HepG2 (cell line): ENCODE results near the gene UBE2H. TPM values are rescaled to one million over a fixed set of nuclear protein-coding genes. Genes with fewer than 3 reads are reported as not detected.

Experiments used
- AGO2 ChIP-seq: fragments of 200-400 bp; formaldehyde crosslinking; optimal IDR thresholded peaks from 2 replicates; pipeline ENCODE3; 2017; ENCODE audit warnings: mild to moderate bottlenecking, low read depth, low read length, moderate library complexity
- ASH2L ChIP-seq: fragments of 300-600, 200-600 bp; sonication (generic); IDR thresholded peaks from 2 replicates; pipeline ENCODE4 v1.7.0; 2017; ENCODE audit warnings: low read depth, mild to moderate bottlenecking, moderate library complexity, mixed read lengths, low read length; ENCODE audit not compliant: insufficient read length
- ATAD3A ChIP-seq: sonication (generic); formaldehyde crosslinking; IDR thresholded peaks from 2 replicates; pipeline ENCODE4 v1.4.0; 2020; ENCODE audit warnings: missing genetic modification reagents
- CHCHD3 ChIP-seq: sonication (generic); formaldehyde crosslinking; IDR thresholded peaks from 2 replicates; pipeline ENCODE4 v1.8.0; 2022; ENCODE audit warnings: mild to moderate bottlenecking, missing genetic modification reagents, moderate library complexity
- DMAP1 ChIP-seq: IDR thresholded peaks from 2 replicates; pipeline ENCODE4 v1.6.1; 2016
- FOSL1 ChIP-seq: sonication (generic); formaldehyde crosslinking; IDR thresholded peaks from 2 replicates; pipeline ENCODE4 v1.9.0; 2021; ENCODE audit warnings: missing genetic modification reagents, borderline replicate concordance
- HMGXB4 ChIP-seq, 2 experiments: sonication (generic) in 1 of 2; formaldehyde crosslinking in 1 of 2; IDR thresholded peaks; 2 replicates each; pipeline versions ENCODE4 v1.4.0 to v1.6.1; 2018 to 2020; ENCODE audit warnings: missing genetic modification reagents in 2 of 2, borderline replicate concordance in 1 of 2, low read depth in 1 of 2, mild to moderate bottlenecking in 1 of 2, missing biosample characterization in 1 of 2
- HNF4G ChIP-seq, 2 experiments: sonication (generic) in 1 of 2; formaldehyde crosslinking in 1 of 2; IDR thresholded peaks; 2 replicates each; pipeline versions ENCODE4 v1.4.0 to v1.6.1; 2011 to 2020; ENCODE audit warnings: borderline replicate concordance in 2 of 2, low read depth in 2 of 2, mild to moderate bottlenecking in 2 of 2, low read length in 1 of 2, missing genetic modification reagents in 1 of 2, moderate library complexity in 1 of 2
- HOXA7 ChIP-seq: sonication (generic); formaldehyde crosslinking; IDR thresholded peaks from 2 replicates; pipeline ENCODE4 v1.8.1; 2022; ENCODE audit warnings: mild to moderate bottlenecking, missing genetic modification reagents, moderate library complexity
- IRF9 ChIP-seq: sonication (generic); formaldehyde crosslinking; IDR thresholded peaks from 2 replicates; pipeline ENCODE4 v1.8.0; 2022; ENCODE audit warnings: missing genetic modification reagents, mild to moderate bottlenecking, borderline replicate concordance
- KDM2A ChIP-seq: sonication (generic); formaldehyde crosslinking; IDR thresholded peaks from 2 replicates; pipeline ENCODE4 v1.4.0; 2020; ENCODE audit warnings: low read depth, missing genetic modification reagents, borderline replicate concordance
- KDM3A ChIP-seq: IDR thresholded peaks from 2 replicates; pipeline ENCODE4 v1.6.1; 2018; ENCODE audit warnings: low read depth, missing compliant biosample characterization
- KDM6A ChIP-seq: IDR thresholded peaks from 2 replicates; pipeline ENCODE4 v1.6.1; 2016; ENCODE audit warnings: low read depth
- PATZ1 ChIP-seq: sonication (generic); formaldehyde crosslinking; IDR thresholded peaks from 2 replicates; pipeline ENCODE4 v1.4.0; 2020; ENCODE audit warnings: missing genetic modification reagents
- POLR2A ChIP-seq, 2 experiments: IDR thresholded peaks; 2 replicates each; pipeline ENCODE4 v1.6.1; 2011; ENCODE audit warnings: low read depth in 2 of 2, low read length in 2 of 2, mild to moderate bottlenecking in 1 of 2, moderate library complexity in 1 of 2; ENCODE audit not compliant: insufficient read depth in 1 of 2
- SMAD3 ChIP-seq: sonication (generic); formaldehyde crosslinking; IDR thresholded peaks from 2 replicates; pipeline ENCODE4 v1.4.0; 2020; ENCODE audit warnings: missing genetic modification reagents
- SMYD3 ChIP-seq: sonication (generic); formaldehyde crosslinking; IDR thresholded peaks from 2 replicates; pipeline ENCODE4 v1.8.1; 2023; ENCODE audit warnings: mild to moderate bottlenecking, missing genetic modification reagents
- SRSF1 ChIP-seq: fragments of 200-400 bp; formaldehyde crosslinking; optimal IDR thresholded peaks from 2 replicates; pipeline ENCODE3; 2017; ENCODE audit warnings: mild to moderate bottlenecking, low read depth, low read length, moderate library complexity
- TMF1 ChIP-seq: sonication (generic); formaldehyde crosslinking; IDR thresholded peaks from 2 replicates; pipeline ENCODE4 v1.8.1; 2022; ENCODE audit warnings: low read depth, missing genetic modification reagents
- TOPORS ChIP-seq: sonication (generic); formaldehyde crosslinking; IDR thresholded peaks from 2 replicates; pipeline ENCODE4 v1.8.0; 2023; ENCODE audit warnings: mild to moderate bottlenecking, missing genetic modification reagents
- WIZ ChIP-seq: sonication (generic); formaldehyde crosslinking; IDR thresholded peaks from 2 replicates; pipeline ENCODE4 v1.5.1; 2020; ENCODE audit warnings: mild to moderate bottlenecking, missing genetic modification reagents
- YEATS4 ChIP-seq: sonication (generic); formaldehyde crosslinking; IDR thresholded peaks from 2 replicates; pipeline ENCODE4 v1.4.0; 2020; ENCODE audit warnings: missing genetic modification reagents, borderline replicate concordance
- ZNF333 ChIP-seq: sonication (generic); formaldehyde crosslinking; IDR thresholded peaks from 2 replicates; pipeline ENCODE4 v1.4.0; 2020; ENCODE audit warnings: mild to moderate bottlenecking, missing genetic modification reagents, borderline replicate concordance
- ZNF547 ChIP-seq: sonication (generic); formaldehyde crosslinking; IDR thresholded peaks from 2 replicates; pipeline ENCODE4 v1.5.1; 2020; ENCODE audit warnings: mild to moderate bottlenecking, missing genetic modification reagents
- ZNF772 ChIP-seq: sonication (generic); formaldehyde crosslinking; IDR thresholded peaks from 2 replicates; pipeline ENCODE4 v1.5.0; 2020; ENCODE audit warnings: mild to moderate bottlenecking, missing genetic modification reagents
- ZNF773 ChIP-seq: sonication (generic); formaldehyde crosslinking; IDR thresholded peaks from 2 replicates; pipeline ENCODE4 v1.4.0; 2020; ENCODE audit warnings: missing genetic modification reagents, borderline replicate concordance
- polyA plus RNA-seq, 8 experiments: library from polyadenylated mRNA; depleted of rRNA in 3 of 8; stranded (reverse) in 7 of 8; unstranded in 1 of 8; fragments of >200 nt; fragmentation: Illumina TruSeq in 4 of 8; extraction: Trizol in 4 of 8; gene quantifications; 2 replicates each; pipeline versions ENCODE4 v1.2.1 to v1.2.3, GENCODE V29; 2011 to 2016; ENCODE audit warnings: low read depth in 4 of 8, missing spikeins in 1 of 8, mixed read lengths in 1 of 8; ENCODE audit not compliant: insufficient read depth in 1 of 8
- total RNA-seq, 5 experiments: library from RNA; depleted of rRNA; stranded (reverse); fragments of >200 nt; fragmentation: Illumina TruSeq; extraction: Trizol; gene quantifications; 2 replicates each; pipeline ENCODE4 v1.2.3, GENCODE V29; 2016; ENCODE audit warnings: low read depth in 1 of 5

The UBE2H gene
- total and polyA plus RNA-seq, 2 of the 13 experiments (the other 11 are each of a cell fraction or from before 2014, with no cell fraction given), result 15.5 to 40.1 TPM

- TF ChIP-seq HOXA7 (no peak), ATAD3A (no peak), SMAD3 (CRISPR knock-in tag) (no peak), DMAP1 (peak; percentile 29; the same call in 1 of the 2 replicates), ASH2L (no peak), AGO2 (peak; percentile 74), KDM2A (CRISPR knock-in tag) (0 out of 2 replicates have a peak, but pooled peaks have one; percentile 1), ZNF333 (0 out of 2 replicates have a peak, but pooled peaks have one; percentile 26), WIZ (CRISPR knock-in tag) (no peak), KDM3A (CRISPR knock-in tag) (peak; percentile 2; the same call in 1 of the 2 replicates), HMGXB4 (CRISPR knock-in tag; IDR thresholded peaks at IDR 0.05; ENCODE audit: borderline replicate concordance in 1 of 2, low read depth in 1 of 2) (peak in 1 of 2 experiments; percentile 26; a peak in 2 of 4 replicates), ZNF547 (0 out of 2 replicates have a peak, but pooled peaks have one; percentile 10), CHCHD3 (CRISPR knock-in tag) (0 out of 2 replicates have a peak, but pooled peaks have one; percentile 34), PATZ1 (CRISPR knock-in tag) (0 out of 2 replicates have a peak, but pooled peaks have one; percentile 32), KDM6A (CRISPR knock-in tag) (no peak), HNF4G (IDR thresholded peaks at IDR 0.05; ENCODE audit: borderline replicate concordance, low read depth, low read length) (no peak), HNF4G (CRISPR knock-in tag; IDR thresholded peaks at IDR 0.05; ENCODE audit: borderline replicate concordance, low read depth) (no peak), TMF1 (CRISPR knock-in tag) (no peak), POLR2A (IDR thresholded peaks at IDR 0.05; ENCODE audit: insufficient read depth in 1 of 2, low read depth in 2 of 2, low read length in 2 of 2) (0 out of 4 replicates have a peak, but pooled peaks of 1 of the 2 experiments have one; percentile 6), TOPORS (CRISPR knock-in tag) (0 out of 2 replicates have a peak, but pooled peaks have one; percentile 7), SMYD3 (CRISPR knock-in tag) (0 out of 2 replicates have a peak, but pooled peaks have one; percentile 41), YEATS4 (CRISPR knock-in tag) (0 out of 2 replicates have a peak, but pooled peaks have one; percentile 6), SRSF1 (peak; percentile 7), IRF9 (peak; percentile 19; the same call in 1 of the 2 replicates), ZNF772 (no peak), FOSL1 (CRISPR knock-in tag) (no peak), ZNF773 (CRISPR knock-in tag) (peak; percentile 4; the same call in 1 of the 2 replicates)
Measured at GRCh38 chr7:129952086-129952652, 591 bp downstream of the UBE2H start (continued).
